GM18517 (cell line): Measurements from ENCODE around the gene PCGF3.
"Not testable (repeated sequence)": the region's sequence is repeated elsewhere in the genome, so short reads cannot be mapped to it uniquely, and the experiment has no call there.

Experiments used
- ATAC-seq: cut with Tn5 transposase; IDR thresholded peaks from one replicate; pipeline ENCODE4 v1.9.1; 2021; ENCODE audit warnings: mild to moderate bottlenecking, moderate library complexity; ENCODE audit not compliant: unreplicated experiment

PCGF3 gene

GRCh38 chr4:682490-683172, 23.0 kb upstream of the PCGF3 start:
- ATAC-seq, result no peak

- ATAC-seq, result no peak
Measured at GRCh38 chr4:683247-683897, 22.3 kb upstream of the PCGF3 start.

GRCh38 chr4:683982-684622, 21.5 kb upstream of the PCGF3 start:
- no peak for ATAC-seq

- no peak for ATAC-seq
Measured at GRCh38 chr4:684623-685327, 20.9 kb upstream of the PCGF3 start.

GRCh38 chr4:685679-686412, 19.8 kb upstream of the PCGF3 start:
- ATAC-seq, result no peak

GRCh38 chr4:686413-687040, 19.1 kb upstream of the PCGF3 start:
- ATAC-seq, result no peak

GRCh38 chr4:687048-687970, 18.3 kb upstream of the PCGF3 start:
- no peak for ATAC-seq

GRCh38 chr4:687971-688853, 17.4 kb upstream of the PCGF3 start:
- ATAC-seq, result no peak

GRCh38 chr4:688854-689681, 16.6 kb upstream of the PCGF3 start, which contains the start of gene SLC49A3:
Gene SLC49A3, minus strand, starts transcription at chr4:689151. Its CDS starts 24 bp downstream, at chr4:689127.
- no peak for ATAC-seq

- no peak for ATAC-seq
Measured at GRCh38 chr4:689723-690122, 15.9 kb upstream of the PCGF3 start.

GRCh38 chr4:692771-693554, 12.7 kb upstream of the PCGF3 start:
- ATAC-seq, result no peak

- not testable (repeated sequence) for ATAC-seq
Measured at GRCh38 chr4:694341-694940, 11.2 kb upstream of the PCGF3 start.

- no peak for ATAC-seq
Measured at GRCh38 chr4:699816-700580, 5.6 kb upstream of the PCGF3 start.

GRCh38 chr4:700587-701264, 4.9 kb upstream of the PCGF3 start:
- ATAC-seq, result no peak

GRCh38 chr4:702618-703048, 3.0 kb upstream of the PCGF3 start:
- ATAC-seq, result no peak
